B cell (primary cell): ENCODE data around the gene AKAP6.

ENCODE experiments used
- CTCF ChIP-seq: fragments of 200-600 bp; IDR thresholded peaks from one replicate; pipeline ENCODE4 v1.8.0; 2022; ENCODE audit warnings: antibody characterized with exemption, mild to moderate bottlenecking
- EZH2 ChIP-seq: IDR thresholded peaks from 2 replicates; pipeline ENCODE4 v1.6.1; 2012; ENCODE audit warnings: borderline replicate concordance, low read depth, mild to moderate bottlenecking, moderate library complexity, low read length; ENCODE audit not compliant: insufficient read depth, poor library complexity, severe bottlenecking

- no peak for TF ChIP-seq CTCF
- no peak for TF ChIP-seq EZH2
These were observed 131.2 kb downstream of the AKAP6 start for GRCh38 chr14:32460267-32460666.
